ENCODE measurements around the gene FURIN.
"Not testable (repeated sequence)": the region's sequence is repeated elsewhere in the genome, so short reads cannot be mapped to it uniquely, and the experiment has no call there.

GRCh38 chr15:90849424-90849823, 19.0 kb upstream of the FURIN start:
- TF ChIP-seq, protein P1, sequence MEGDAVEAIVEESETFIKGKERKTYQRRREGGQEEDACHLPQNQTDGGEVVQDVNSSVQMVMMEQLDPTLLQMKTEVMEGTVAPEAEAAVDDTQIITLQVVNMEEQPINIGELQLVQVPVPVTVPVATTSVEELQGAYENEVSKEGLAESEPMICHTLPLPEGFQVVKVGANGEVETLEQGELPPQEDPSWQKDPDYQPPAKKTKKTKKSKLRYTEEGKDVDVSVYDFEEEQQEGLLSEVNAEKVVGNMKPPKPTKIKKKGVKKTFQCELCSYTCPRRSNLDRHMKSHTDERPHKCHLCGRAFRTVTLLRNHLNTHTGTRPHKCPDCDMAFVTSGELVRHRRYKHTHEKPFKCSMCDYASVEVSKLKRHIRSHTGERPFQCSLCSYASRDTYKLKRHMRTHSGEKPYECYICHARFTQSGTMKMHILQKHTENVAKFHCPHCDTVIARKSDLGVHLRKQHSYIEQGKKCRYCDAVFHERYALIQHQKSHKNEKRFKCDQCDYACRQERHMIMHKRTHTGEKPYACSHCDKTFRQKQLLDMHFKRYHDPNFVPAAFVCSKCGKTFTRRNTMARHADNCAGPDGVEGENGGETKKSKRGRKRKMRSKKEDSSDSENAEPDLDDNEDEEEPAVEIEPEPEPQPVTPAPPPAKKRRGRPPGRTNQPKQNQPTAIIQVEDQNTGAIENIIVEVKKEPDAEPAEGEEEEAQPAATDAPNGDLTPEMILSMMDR (IDR thresholded peaks at IDR 0.05) = not testable (repeated sequence)
- TF ChIP-seq ZFX (IDR thresholded peaks at IDR 0.05; ENCODE audit: borderline replicate concordance) = not testable (repeated sequence)
